H1 (cell line): ENCODE measurements around the gene FRMD4A. TPM values are rescaled to one million over a fixed set of nuclear protein-coding genes. Genes with fewer than 3 reads are reported as not detected.

ENCODE experiments used
- ASH2L ChIP-seq: fragments of 200-600, 300-600 bp; sonication (generic); IDR thresholded peaks from one replicate; pipeline ENCODE4 v1.7.1; 2017; ENCODE audit warnings: low read length
- polyA plus RNA-seq, 7 experiments: library from polyadenylated mRNA; depleted of rRNA in 3 of 7; stranded (reverse) in 5 of 7; unstranded in 2 of 7; fragments of >200 nt in 5 of 7; fragments of 200-250 nt in 2 of 7; gene quantifications; 1 replicate in 5 of 7; 2 replicates in 1 of 7; 4 replicates in 1 of 7; pipeline versions ENCODE4 v1.2.1 to v1.2.3, GENCODE V29; 2011 to 2013; ENCODE audit warnings: missing spikeins in 2 of 7, mixed read lengths in 2 of 7
- total RNA-seq: library from RNA; stranded (reverse); fragmentation: NEBNext Ultra II Directional; extraction: Animal tissue kit (Norgen Biotek cat#: 25700); gene quantifications from 2 replicates; pipeline ENCODE4 v1.2.1, GENCODE V29; 2021
- TF ChIP-seq, protein P1 (sequence below): fragments of 300-600 bp; sonication (generic); IDR thresholded peaks from 2 replicates; pipeline ENCODE4 v1.7.1; 2012; ENCODE audit warnings: low read length, moderate library complexity, mild to moderate bottlenecking, inconsistent platforms; ENCODE audit not compliant: insufficient replicate concordance

FRMD4A gene
- total and polyA plus RNA-seq, 2 of the 8 experiments (the other 6 are each of a cell fraction or from before 2014, with no cell fraction given), result 38.6 to 39.6 TPM

GRCh38 chr10:14062528-14063260 is 268.0 kb downstream of the FRMD4A start (continued):
- TF ChIP-seq, protein P1, sequence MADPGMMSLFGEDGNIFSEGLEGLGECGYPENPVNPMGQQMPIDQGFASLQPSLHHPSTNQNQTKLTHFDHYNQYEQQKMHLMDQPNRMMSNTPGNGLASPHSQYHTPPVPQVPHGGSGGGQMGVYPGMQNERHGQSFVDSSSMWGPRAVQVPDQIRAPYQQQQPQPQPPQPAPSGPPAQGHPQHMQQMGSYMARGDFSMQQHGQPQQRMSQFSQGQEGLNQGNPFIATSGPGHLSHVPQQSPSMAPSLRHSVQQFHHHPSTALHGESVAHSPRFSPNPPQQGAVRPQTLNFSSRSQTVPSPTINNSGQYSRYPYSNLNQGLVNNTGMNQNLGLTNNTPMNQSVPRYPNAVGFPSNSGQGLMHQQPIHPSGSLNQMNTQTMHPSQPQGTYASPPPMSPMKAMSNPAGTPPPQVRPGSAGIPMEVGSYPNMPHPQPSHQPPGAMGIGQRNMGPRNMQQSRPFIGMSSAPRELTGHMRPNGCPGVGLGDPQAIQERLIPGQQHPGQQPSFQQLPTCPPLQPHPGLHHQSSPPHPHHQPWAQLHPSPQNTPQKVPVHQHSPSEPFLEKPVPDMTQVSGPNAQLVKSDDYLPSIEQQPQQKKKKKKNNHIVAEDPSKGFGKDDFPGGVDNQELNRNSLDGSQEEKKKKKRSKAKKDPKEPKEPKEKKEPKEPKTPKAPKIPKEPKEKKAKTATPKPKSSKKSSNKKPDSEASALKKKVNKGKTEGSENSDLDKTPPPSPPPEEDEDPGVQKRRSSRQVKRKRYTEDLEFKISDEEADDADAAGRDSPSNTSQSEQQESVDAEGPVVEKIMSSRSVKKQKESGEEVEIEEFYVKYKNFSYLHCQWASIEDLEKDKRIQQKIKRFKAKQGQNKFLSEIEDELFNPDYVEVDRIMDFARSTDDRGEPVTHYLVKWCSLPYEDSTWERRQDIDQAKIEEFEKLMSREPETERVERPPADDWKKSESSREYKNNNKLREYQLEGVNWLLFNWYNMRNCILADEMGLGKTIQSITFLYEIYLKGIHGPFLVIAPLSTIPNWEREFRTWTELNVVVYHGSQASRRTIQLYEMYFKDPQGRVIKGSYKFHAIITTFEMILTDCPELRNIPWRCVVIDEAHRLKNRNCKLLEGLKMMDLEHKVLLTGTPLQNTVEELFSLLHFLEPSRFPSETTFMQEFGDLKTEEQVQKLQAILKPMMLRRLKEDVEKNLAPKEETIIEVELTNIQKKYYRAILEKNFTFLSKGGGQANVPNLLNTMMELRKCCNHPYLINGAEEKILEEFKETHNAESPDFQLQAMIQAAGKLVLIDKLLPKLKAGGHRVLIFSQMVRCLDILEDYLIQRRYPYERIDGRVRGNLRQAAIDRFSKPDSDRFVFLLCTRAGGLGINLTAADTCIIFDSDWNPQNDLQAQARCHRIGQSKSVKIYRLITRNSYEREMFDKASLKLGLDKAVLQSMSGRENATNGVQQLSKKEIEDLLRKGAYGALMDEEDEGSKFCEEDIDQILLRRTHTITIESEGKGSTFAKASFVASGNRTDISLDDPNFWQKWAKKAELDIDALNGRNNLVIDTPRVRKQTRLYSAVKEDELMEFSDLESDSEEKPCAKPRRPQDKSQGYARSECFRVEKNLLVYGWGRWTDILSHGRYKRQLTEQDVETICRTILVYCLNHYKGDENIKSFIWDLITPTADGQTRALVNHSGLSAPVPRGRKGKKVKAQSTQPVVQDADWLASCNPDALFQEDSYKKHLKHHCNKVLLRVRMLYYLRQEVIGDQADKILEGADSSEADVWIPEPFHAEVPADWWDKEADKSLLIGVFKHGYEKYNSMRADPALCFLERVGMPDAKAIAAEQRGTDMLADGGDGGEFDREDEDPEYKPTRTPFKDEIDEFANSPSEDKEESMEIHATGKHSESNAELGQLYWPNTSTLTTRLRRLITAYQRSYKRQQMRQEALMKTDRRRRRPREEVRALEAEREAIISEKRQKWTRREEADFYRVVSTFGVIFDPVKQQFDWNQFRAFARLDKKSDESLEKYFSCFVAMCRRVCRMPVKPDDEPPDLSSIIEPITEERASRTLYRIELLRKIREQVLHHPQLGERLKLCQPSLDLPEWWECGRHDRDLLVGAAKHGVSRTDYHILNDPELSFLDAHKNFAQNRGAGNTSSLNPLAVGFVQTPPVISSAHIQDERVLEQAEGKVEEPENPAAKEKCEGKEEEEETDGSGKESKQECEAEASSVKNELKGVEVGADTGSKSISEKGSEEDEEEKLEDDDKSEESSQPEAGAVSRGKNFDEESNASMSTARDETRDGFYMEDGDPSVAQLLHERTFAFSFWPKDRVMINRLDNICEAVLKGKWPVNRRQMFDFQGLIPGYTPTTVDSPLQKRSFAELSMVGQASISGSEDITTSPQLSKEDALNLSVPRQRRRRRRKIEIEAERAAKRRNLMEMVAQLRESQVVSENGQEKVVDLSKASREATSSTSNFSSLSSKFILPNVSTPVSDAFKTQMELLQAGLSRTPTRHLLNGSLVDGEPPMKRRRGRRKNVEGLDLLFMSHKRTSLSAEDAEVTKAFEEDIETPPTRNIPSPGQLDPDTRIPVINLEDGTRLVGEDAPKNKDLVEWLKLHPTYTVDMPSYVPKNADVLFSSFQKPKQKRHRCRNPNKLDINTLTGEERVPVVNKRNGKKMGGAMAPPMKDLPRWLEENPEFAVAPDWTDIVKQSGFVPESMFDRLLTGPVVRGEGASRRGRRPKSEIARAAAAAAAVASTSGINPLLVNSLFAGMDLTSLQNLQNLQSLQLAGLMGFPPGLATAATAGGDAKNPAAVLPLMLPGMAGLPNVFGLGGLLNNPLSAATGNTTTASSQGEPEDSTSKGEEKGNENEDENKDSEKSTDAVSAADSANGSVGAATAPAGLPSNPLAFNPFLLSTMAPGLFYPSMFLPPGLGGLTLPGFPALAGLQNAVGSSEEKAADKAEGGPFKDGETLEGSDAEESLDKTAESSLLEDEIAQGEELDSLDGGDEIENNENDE, result no peak
- no peak for TF ChIP-seq ASH2L
